DOHH2 (cell line): ENCODE measurements around the gene KCNAB1.

Experiments used
- H3F3A ChIP-seq: fragments of 200-600 bp; sonication (generic), shearing (Covaris generic); 2 replicates; pipeline ENCODE4 v1.6.0; 2016; ENCODE audit warnings: antibody characterized with exemption, mild to moderate bottlenecking; ENCODE audit not compliant: control insufficient read depth, insufficient read depth
- H3K27ac ChIP-seq: fragments of 200-600 bp; sonication (generic); 2 replicates; pipeline ENCODE4 v1.5.1; 2014; ENCODE audit warnings: low read depth, mild to moderate bottlenecking, low read length, moderate library complexity
- H3K27me3 ChIP-seq: fragments of 200-600 bp; sonication (generic); 2 replicates; pipeline ENCODE4 v1.6.1; 2014; ENCODE audit warnings: mild to moderate bottlenecking, low read length, mixed read lengths; ENCODE audit not compliant: control insufficient read depth
- H3K36me3 ChIP-seq: fragments of 200-600 bp; sonication (generic); 2 replicates; pipeline ENCODE4 v1.6.1; 2014; ENCODE audit warnings: mild to moderate bottlenecking, low read length, moderate library complexity, mixed read lengths; ENCODE audit not compliant: control insufficient read depth
- H3K4me1 ChIP-seq: fragments of 200-600 bp; sonication (generic); 2 replicates; pipeline ENCODE4 v1.6.1; 2014; ENCODE audit warnings: mild to moderate bottlenecking, low read length, mixed read lengths; ENCODE audit not compliant: control insufficient read depth
- H3K4me2 ChIP-seq: fragments of 200-600 bp; sonication (generic); 2 replicates; pipeline ENCODE4 v1.6.0; 2014; ENCODE audit warnings: mild to moderate bottlenecking, low read length, moderate library complexity
- H3K4me3 ChIP-seq: fragments of 200-600 bp; sonication (generic); 2 replicates; pipeline ENCODE4 v1.5.1; 2014; ENCODE audit warnings: mild to moderate bottlenecking, low read length, mixed read lengths
- H3K79me2 ChIP-seq: fragments of 200-600 bp; sonication (generic); 2 replicates; pipeline ENCODE4 v1.6.1; 2014; ENCODE audit warnings: mild to moderate bottlenecking, low read length, mixed read lengths; ENCODE audit not compliant: control insufficient read depth
- H3K9me2 ChIP-seq: fragments of 200-600 bp; sonication (generic); replicated peaks from 2 replicates; pipeline ENCODE4 v1.6.1; 2014; ENCODE audit warnings: mild to moderate bottlenecking, low read length, mixed read lengths; ENCODE audit not compliant: control insufficient read depth
- H3K9me3 ChIP-seq: fragments of 200-600 bp; sonication (generic); 2 replicates; pipeline ENCODE4 v1.6.1; 2014; ENCODE audit warnings: antibody characterized with exemption, low read length, mixed read lengths; ENCODE audit not compliant: control insufficient read depth, insufficient read depth
- H4K20me1 ChIP-seq: fragments of 200-600 bp; sonication (generic); 2 replicates; pipeline ENCODE4 v1.6.0; 2014; ENCODE audit warnings: low read depth, mild to moderate bottlenecking, antibody characterized with exemption, low read length, moderate library complexity; ENCODE audit not compliant: control insufficient read depth, insufficient read depth
- EZH2phosphoT487 ChIP-seq: fragments of 200-600 bp; sonication (generic); IDR thresholded peaks from 2 replicates; pipeline ENCODE4 v1.6.1; 2017; ENCODE audit warnings: borderline replicate concordance, mild to moderate bottlenecking, antibody characterized with exemption, low read length, moderate library complexity, mixed read lengths
- TF ChIP-seq, protein P1 (sequence below): fragments of 200-600 bp; sonication (generic); IDR thresholded peaks from one replicate; pipeline ENCODE4 v1.5.1; 2014; ENCODE audit warnings: antibody characterized with exemption, mild to moderate bottlenecking, low read depth, low read length; ENCODE audit not compliant: poor library complexity, severe bottlenecking

The KCNAB1 gene

DNA sequence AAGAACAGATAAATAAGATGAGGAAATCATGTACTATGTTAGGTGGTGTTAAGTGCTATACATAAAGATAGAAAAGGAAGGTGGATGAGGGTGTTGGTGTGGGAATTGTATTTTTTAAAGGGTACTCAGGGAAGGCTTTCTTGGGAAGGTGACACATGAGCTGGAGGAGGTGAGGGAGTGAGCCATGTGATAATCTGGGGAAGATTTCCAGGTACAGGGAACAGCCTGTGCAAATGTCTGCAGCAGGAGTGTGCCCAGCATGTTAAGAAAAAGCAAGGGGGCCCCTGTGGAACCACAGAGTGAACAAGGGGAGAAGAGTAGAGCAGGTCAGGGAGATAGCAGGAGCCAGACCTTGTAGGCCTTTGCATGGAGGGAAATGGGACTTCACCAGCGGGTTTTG is 258.9 kb downstream of the KCNAB1 start:
- Histone ChIP-seq H3K9me3 (no peaks in the 10 kb centered on the region), H3K36me3 (no peaks in the 10 kb centered on the region), H3K4me1 (no peaks in the 10 kb centered on the region), H3K79me2 (no peaks in the 10 kb centered on the region), H3K4me2 (no peak overlapping the region), H3F3A (no peaks in the 10 kb centered on the region), H4K20me1 (no peaks in the 10 kb centered on the region), H3K4me3 (no peak overlapping the region), H3K9me2 (no peaks in the 10 kb centered on the region), H3K27ac (no peak overlapping the region), H3K27me3 (peaks cover 14% of the 10 kb centered on the region)
- TF ChIP-seq EZH2phosphoT487, result no peak
- TF ChIP-seq, protein P1, sequence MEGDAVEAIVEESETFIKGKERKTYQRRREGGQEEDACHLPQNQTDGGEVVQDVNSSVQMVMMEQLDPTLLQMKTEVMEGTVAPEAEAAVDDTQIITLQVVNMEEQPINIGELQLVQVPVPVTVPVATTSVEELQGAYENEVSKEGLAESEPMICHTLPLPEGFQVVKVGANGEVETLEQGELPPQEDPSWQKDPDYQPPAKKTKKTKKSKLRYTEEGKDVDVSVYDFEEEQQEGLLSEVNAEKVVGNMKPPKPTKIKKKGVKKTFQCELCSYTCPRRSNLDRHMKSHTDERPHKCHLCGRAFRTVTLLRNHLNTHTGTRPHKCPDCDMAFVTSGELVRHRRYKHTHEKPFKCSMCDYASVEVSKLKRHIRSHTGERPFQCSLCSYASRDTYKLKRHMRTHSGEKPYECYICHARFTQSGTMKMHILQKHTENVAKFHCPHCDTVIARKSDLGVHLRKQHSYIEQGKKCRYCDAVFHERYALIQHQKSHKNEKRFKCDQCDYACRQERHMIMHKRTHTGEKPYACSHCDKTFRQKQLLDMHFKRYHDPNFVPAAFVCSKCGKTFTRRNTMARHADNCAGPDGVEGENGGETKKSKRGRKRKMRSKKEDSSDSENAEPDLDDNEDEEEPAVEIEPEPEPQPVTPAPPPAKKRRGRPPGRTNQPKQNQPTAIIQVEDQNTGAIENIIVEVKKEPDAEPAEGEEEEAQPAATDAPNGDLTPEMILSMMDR, result no peak

DNA sequence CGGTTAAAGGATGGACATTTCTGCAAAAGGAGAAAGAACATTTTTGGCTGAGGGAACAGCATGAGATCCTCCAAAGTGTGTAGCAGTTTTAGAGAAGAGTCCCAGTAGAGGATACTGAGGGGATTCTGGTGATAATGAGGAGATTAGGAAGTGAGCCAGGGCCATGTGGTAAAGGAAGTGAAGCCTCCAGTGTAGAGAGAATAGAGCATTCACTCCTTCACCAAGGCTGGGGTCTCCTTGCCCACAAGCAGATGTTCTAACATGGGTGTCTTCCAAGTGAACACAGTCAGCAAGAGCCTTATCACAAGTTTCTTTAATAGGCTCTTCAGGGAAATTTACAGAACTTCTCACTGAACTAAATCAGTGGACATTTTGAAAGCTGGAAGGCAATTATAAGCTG is 260.9 kb downstream of the KCNAB1 start:
- Histone ChIP-seq H3K9me3 (no peaks in the 10 kb centered on the region), H3K27me3 (peaks cover 18% of the 10 kb centered on the region), H3K79me2 (no peaks in the 10 kb centered on the region), H3K9me2 (no peaks in the 10 kb centered on the region), H3F3A (no peaks in the 10 kb centered on the region), H4K20me1 (no peaks in the 10 kb centered on the region), H3K27ac (no peak overlapping the region), H3K36me3 (no peaks in the 10 kb centered on the region), H3K4me2 (no peak overlapping the region), H3K4me1 (no peaks in the 10 kb centered on the region), H3K4me3 (no peak overlapping the region)
- TF ChIP-seq, protein P1, result no peak
- no peak for TF ChIP-seq EZH2phosphoT487

DNA sequence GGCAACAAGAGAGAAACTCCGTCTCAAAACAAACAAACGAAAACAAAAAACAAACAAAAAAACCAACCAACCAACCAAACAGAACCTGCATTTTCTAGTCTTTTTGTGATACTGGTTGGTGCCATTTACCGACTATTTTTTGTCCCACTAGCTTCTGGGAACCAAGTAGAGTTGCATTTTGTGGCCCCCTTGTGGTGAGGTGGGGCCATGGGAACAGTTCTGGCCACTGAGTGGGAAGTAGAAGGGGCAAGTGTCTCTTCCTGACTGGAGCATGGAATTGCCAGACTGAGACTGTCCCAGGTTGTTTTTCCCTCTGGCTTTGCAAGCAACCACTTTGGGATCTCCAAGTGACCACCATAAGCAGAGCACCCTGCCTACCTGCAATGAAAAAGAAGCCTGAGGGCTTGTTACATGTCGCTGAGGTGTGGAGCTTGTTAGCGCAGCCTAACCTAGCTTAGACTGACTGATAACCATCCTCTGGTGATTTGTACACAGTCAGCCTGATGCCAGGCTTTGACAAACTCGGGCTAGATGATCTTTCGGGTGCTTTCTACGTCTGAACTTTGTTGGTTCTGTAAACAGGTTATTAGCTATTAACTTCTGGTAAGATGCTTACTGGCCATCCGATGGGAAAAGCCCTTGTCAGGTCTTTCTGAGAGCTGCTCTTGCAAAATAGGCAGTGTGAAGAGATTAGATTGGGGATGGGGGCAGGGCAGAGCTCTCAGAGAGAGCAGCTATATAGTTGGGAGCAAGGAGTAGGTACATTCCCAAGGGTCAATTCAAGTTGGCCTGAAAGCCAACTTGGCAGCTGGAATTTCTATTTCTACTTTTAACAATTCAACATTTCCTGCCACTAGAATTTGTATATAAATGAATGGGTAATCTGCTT is 262.3 kb downstream of the KCNAB1 start:
- Histone ChIP-seq H3K4me3 (no peak overlapping the region), H3K79me2 (no peaks in the 10 kb centered on the region), H4K20me1 (no peaks in the 10 kb centered on the region), H3K27me3 (peaks cover 18% of the 10 kb centered on the region), H3F3A (no peaks in the 10 kb centered on the region), H3K4me1 (no peaks in the 10 kb centered on the region), H3K27ac (no peak overlapping the region), H3K36me3 (no peaks in the 10 kb centered on the region), H3K9me3 (no peaks in the 10 kb centered on the region), H3K9me2 (no peaks in the 10 kb centered on the region), H3K4me2 (no peak overlapping the region)
- TF ChIP-seq, protein P1, result peak; percentile 76
- no peak for TF ChIP-seq EZH2phosphoT487
